Fibroblast of mammary gland (primary cell): ENCODE data around the gene ACOX3.
"Not testable (repeated sequence)": the region's sequence is repeated elsewhere in the genome, so short reads cannot be mapped to it uniquely, and the experiment has no call there.

ENCODE experiments used
- DNase-seq: peaks from one replicate; pipeline ENCODE4 v3.0.0-alpha.2; 2010; ENCODE audit warnings: low read depth
- H3K4me3 ChIP-seq: 2 replicates; pipeline ENCODE4 v1.5.1; 2011; ENCODE audit warnings: low read depth, mild to moderate bottlenecking, low read length, moderate library complexity; ENCODE audit not compliant: control insufficient read depth
- TF ChIP-seq, protein P1 (sequence below): conservative IDR thresholded peaks from 2 replicates; pipeline ENCODE4 v1.5.1; 2011; ENCODE audit warnings: low read depth, low read length, inconsistent platforms; ENCODE audit not compliant: control insufficient read depth, insufficient read depth

The ACOX3 gene

DNA sequence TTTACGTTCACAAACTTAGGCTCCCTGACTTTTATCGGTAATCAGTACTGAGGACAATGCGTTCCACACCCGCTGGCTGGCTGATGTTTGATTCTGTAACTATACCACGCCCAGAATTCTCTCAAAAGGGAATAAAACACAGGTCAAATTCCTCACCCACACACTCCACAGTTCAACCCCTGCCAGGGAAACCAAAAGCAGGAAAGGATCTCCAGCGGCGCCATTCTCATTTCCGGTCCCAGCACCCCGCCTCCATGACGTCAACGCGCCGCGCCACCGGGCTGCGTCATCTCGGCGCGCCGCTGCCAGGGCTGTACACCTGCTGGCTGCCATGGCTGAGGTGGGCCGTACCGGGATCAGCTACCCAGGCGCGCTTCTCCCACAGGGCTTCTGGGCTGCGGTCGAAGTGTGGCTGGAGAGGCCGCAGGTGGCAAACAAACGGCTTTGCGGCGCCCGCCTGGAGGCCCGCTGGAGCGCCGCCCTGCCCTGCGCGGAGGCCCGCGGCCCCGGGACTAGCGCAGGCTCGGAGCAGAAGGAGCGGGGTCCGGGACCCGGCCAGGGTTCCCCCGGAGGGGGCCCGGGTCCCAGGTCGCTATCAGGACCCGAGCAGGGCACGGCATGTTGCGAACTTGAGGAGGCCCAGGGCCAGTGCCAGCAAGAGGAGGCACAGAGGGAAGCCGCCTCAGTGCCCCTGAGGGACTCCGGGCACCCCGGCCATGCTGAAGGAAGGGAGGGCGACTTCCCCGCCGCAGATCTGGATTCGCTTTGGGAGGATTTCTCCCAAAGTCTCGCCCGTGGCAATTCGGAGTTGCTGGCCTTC is at the start of gene ACOX3, which contains the start of gene TRMT44:
TSS of gene ACOX3 (minus strand) at position 232 of the 820 bp plus-strand sequence. CDS start 24,202 bp downstream, outside the sequence.
TSS of gene TRMT44 (plus strand) at position 286 of the 820 bp plus-strand sequence. CDS start at position 332, 46 bp downstream.
- H3K4me3 ChIP-seq = peak within 1 kb of the TSS; percentile 81
- DNase-seq = peak; percentile 89
- TF ChIP-seq, protein P1, sequence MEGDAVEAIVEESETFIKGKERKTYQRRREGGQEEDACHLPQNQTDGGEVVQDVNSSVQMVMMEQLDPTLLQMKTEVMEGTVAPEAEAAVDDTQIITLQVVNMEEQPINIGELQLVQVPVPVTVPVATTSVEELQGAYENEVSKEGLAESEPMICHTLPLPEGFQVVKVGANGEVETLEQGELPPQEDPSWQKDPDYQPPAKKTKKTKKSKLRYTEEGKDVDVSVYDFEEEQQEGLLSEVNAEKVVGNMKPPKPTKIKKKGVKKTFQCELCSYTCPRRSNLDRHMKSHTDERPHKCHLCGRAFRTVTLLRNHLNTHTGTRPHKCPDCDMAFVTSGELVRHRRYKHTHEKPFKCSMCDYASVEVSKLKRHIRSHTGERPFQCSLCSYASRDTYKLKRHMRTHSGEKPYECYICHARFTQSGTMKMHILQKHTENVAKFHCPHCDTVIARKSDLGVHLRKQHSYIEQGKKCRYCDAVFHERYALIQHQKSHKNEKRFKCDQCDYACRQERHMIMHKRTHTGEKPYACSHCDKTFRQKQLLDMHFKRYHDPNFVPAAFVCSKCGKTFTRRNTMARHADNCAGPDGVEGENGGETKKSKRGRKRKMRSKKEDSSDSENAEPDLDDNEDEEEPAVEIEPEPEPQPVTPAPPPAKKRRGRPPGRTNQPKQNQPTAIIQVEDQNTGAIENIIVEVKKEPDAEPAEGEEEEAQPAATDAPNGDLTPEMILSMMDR = no peak

DNA sequence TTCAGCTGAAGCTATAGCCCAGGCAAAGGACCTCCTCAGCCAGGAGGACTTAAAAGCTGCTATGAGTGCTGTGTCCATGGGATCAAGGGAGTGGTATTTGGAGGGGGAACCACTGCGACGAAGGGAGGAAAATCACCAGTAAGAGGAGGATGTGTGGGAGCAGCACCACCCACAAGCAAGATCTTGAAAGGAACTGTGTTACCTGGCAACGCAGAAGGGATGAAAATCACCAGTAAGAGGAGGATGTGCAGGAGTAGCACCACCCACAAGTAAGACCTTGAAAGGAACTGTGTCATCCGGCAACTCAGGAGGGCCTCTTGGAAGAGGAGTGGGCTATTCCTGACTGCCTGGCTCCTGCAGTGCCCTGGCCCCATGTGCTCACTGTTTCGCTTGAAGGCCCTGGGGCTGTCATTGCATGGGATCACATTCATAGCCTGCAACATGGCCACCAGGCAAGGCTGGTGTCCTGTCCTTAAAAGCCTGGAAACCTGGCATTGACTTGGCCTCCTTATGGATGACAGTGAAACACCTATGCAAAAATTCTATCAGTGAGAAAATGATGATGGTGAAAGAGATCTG is 48.4 kb upstream of the ACOX3 start:
- TF ChIP-seq, protein P1 = no peak
- DNase-seq = no peak

GRCh38 chr4:8486643-8487042 is 46.1 kb upstream of the ACOX3 start:
- not testable (repeated sequence) for DNase-seq

More for the DNA sequence above, 48.4 kb upstream of the ACOX3 start:
- no peak overlapping the region for H3K4me3 ChIP-seq

GRCh38 chr4:8480221-8480620 is 39.7 kb upstream of the ACOX3 start:
- TF ChIP-seq, protein P1 = no peak
- H3K4me3 ChIP-seq = no peak overlapping the region
- no peak for DNase-seq

More at GRCh38 chr4:8486643-8487042, 46.1 kb upstream of the ACOX3 start:
- not testable (repeated sequence) for H3K4me3 ChIP-seq

- H3K4me3 ChIP-seq = no peak overlapping the region
- DNase-seq = peak; percentile 80
- TF ChIP-seq, protein P1 = no peak
Measured at GRCh38 chr4:8478801-8479744, 38.5 kb upstream of the ACOX3 start.

GRCh38 chr4:8478371-8478770 is 37.8 kb upstream of the ACOX3 start:
- DNase-seq = no peak
- no peak overlapping the region for H3K4me3 ChIP-seq
- TF ChIP-seq, protein P1 = no peak
